GM19193 (cell line): ENCODE results near the gene NCOA1.

Source experiments
- POLR2A ChIP-seq: IDR thresholded peaks from 4 replicates; pipeline ENCODE4 v1.6.1; 2011; ENCODE audit not compliant: insufficient read depth, insufficient read length; ENCODE audit errors: extremely low read depth

NCOA1 gene

DNA sequence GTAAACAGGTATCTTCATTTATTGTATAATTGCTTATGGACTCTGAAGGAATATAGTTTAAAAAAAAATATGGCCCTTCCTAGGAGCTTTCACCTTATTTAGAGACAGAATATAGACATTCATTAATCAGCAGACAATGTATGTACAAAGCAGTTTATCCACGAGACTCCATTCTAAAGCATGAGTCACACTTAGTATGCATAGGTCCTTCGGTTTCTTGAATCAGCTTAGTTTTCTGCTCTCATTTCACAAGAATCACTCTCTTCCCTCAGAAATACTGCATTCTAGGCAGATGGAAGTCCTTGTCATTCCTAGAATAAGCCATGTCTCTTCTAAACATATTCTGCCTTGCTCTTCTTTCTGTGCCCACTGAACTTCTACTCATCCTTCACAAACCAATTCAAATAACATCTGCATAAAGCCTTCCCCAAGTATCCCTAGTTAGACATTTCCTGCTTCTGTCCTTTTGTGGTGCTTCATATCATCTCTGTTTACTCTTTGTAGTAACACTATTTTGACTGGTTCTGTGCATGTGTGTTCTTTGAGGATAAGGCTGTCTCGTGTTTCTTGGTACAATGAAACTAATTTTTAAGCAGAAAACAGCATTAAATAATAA lies 217.6 kb downstream of the NCOA1 start:
- TF ChIP-seq POLR2A = no peak

DNA sequence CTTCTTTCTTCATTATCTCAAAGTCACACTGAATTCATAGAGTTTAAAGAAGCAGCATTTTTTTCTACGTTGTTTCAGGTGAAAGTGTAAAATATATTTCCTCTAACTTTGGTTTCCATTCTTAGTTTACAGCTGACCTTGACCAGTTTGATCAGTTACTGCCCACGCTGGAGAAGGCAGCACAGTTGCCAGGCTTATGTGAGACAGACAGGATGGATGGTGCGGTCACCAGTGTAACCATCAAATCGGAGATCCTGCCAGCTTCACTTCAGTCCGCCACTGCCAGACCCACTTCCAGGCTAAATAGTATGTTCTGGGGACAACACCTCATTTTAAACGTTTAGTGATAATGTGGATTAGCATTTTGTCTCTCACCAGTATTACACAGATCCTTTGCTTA lies 219.8 kb downstream of the NCOA1 start:
- no peak for TF ChIP-seq POLR2A

DNA sequence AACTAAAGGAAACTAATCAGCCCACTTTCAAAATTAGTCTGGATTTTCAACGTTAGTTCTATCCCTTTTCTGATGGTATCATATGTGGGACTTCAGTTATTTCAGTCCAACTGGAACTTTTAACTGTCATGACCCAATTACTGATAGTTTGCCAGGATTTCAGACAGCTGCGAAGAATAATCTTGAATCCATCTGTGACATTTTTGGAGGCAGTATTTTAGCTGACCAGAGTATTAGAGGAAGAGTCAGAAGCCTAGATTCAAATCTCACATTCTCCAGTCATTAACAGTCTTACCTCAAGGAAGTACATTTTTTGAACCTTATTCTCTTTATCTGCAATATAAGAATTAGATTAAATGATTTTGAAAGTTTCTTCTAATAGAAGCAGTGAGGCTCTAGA lies 220.8 kb downstream of the NCOA1 start:
- TF ChIP-seq POLR2A = no peak

DNA sequence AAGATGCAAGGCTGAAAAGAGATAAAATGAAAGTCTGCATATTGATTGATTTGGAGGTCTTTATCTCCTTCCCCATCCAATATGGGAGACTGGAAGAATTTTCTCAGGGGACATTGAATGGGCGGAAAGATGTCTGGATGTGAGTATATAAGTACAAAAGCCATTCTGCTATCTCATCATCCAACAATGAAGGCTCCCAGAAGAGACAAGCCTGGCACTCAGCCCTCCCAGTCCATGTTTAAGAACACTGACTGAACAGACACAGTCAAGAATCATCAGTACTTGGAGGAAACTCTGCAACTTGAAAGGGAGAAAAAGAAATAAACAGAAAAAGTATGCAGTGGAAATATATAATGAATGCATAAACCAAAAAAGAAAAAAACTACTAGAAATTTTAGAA lies 221.2 kb downstream of the NCOA1 start:
- no peak for TF ChIP-seq POLR2A

DNA sequence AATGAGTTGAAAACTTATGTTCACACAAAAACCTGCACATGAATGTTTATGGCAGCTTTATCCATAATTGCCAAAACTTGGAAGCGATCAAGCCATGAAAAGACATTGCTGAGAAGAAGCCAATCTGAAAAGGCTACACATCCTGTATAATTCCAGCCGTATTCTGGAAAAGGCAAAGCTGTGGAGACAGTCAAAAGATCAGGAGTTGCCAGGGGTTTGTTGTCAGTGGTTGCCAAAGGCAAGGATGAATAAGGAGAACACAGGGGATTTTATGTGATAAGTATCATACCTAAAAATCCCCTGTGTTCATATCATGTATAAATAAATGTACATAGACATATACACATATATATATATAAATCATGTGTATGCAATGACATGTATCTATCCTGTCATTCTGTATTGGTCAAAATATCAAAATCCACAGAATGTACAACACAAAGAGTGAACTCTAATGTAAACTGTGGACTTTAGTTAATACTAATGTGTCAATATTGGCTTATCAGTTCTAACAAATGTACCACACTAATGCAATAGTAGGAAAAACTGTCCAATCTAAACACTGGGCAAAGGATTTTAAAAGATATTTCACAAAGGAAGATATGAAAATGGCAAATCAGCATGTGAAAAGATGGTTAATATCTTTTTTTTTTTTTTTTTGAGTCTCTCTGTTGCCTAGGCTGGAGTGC lies 226.4 kb downstream of the NCOA1 start:
- TF ChIP-seq POLR2A = no peak

DNA sequence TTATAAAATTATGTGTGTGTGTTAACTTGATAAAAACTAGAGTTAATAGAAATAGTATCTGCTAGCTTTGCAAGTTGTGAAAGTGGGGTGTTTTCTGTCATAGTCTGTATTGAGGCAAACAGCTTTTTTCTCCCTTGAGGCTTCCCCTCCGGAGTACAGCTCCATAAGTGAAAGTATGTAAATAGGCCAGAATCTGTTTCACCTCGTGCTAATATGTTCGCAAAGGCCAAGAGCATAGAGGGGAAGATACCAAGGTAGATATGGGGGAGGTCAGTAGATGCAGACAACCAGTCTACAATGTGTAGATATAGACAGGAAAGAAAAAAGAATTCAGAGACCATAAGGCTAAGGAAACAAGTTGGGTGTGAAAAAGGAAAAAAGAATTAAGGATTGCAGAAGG lies 229.3 kb downstream of the NCOA1 start:
- no peak for TF ChIP-seq POLR2A

DNA sequence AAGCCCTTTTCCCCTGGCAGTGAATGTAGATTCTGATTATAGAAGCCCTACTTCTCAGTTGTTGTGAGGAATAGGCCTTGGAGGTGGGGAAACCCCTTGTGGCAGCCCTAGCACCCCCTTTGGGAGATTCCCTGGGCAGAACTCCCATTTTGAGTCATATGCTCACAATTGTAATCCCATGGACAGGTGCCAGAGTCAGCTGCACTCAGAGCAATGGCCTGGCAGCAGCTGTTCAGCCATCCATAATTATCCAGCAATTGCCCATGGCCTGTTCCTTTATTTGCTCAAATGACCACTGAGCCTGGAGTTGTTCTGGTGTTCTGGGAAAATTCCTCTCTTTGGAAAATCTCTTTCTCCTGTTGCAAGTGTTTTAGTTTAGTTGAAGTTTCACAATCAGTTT lies 230.4 kb downstream of the NCOA1 start:
- TF ChIP-seq POLR2A = no peak

DNA sequence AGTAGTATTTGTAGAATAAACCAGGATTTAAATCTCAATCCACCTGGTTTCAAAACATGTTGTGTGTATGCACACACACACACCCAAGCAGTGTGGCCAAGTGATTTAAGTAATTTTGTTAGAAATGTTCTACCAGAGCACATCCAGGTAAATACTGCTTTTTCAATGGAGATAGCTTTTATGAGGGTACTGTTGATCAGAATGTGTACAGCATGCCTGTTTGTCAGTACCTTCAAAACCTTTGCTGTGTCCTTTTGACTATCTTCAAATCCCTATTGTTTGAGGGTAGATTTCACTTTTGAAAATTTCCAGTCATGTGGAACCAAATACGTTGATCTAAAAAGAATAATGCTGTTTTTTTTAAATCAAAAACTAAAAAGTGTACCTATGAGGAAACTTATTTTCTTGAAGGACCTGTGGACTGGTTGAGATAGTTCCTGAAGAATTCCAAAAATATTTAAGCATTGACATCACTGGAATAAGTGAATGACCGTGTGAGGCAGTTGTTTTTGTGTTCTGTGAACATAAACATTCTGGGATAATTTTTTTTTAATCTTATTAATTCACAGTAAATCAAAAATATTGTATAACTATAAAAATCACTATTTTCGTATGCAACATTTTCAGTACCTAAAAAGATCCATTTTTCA lies 231.2 kb downstream of the NCOA1 start:
- TF ChIP-seq POLR2A = no peak

DNA sequence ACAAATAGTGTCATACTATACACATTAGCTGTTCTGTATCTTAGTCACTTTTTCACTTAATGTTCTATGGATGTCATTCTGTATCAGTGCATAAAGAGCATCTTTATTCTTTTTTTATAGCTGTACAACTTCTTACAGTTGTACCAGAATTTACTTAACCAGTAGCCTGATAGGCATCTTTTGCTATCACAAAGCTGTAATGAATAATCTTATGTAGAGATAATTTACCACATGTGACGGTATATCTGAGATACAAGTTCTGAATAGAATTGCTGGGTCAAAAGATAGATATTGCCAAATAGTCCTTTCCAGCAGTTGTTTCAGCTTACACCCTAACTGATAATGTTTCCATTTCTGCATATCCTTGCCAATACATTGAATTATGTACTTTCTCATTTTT lies 232.1 kb downstream of the NCOA1 start:
- TF ChIP-seq POLR2A = no peak

DNA sequence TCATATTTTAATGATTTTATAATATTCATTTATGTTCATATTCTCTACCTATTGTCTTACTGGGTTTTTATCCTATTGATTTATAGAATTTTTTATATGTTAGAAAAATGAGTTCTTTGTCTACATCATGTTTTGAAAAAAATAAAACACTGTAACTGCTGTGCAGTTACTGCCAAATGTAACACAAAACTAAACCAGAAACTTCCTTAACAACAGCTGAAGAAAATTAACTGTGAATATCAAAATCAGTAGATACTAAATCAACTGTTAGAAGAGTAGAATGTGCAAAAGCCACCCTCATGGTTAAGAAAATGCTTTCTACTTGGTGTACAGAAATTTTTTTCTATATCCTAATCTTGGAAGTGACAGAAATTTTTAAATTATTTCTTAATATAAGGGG lies 232.6 kb downstream of the NCOA1 start:
- TF ChIP-seq POLR2A = no peak

DNA sequence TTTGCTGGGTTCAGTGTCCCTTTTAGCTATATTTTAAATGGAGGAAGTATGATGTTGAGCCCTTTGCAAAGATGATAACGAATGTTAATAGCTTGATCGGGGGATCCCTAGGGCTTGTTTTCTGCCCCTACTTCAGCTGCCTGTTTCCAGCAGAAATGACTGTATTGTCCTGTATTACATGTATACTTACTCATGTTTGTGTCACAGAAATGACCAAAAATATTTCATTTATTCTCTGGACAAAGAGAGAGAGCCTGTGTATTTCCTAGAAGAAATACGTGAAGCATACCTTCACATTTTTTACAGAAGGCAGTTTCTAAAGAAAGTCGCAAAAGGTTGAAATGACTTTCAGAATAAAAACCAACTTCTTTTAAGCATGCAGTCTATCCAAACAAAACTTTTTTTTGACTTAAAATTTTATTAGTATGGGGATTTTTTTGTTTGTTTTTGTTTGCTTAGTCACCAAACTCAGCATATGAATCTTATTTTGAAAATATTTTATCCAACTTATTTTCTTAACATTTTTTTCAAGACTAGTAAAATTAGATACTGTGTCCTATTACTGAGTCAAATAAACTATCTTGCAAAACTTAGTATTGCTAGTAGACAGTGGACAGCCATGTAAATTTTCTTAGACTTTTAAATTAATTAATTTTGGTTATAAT lies 233.2 kb downstream of the NCOA1 start:
- TF ChIP-seq POLR2A = no peak

DNA sequence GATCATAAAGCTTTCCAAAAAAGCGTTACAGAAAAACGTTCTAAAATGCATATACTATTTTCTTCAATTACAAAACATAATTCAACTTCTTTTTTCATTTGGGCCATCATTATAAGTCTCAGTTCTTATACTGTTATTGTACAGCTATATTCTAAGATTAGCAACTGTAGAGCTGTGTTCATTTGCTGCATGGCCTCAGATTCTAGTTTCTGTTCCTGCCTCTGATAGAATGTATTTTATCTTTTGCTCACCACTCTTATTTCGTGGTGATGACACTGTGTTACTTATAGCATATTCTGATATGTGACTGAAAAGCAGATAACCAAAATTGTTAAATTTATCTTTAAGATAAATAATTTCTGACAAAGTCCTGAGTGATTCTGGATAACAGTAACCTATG lies 234.9 kb downstream of the NCOA1 start:
- TF ChIP-seq POLR2A = no peak

DNA sequence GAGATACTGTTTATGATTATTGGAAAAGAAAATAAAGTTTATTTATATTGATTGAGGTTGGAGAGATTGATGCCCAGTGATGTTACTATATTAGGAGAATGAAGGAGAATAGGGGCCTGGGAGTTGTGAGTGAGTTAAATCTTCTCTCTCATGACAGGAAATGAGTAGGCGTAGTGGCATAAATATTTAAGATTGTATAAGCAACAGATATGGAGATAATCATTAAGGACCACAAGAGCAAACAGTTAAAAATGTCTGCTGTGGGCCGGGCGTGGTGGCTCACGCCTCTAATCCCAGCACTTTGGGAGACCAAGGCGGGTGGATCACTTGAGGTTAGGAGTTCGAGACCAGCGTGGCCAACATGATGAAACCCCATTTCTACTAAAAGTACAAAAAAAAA lies 239.4 kb downstream of the NCOA1 start:
- TF ChIP-seq POLR2A = no peak

DNA sequence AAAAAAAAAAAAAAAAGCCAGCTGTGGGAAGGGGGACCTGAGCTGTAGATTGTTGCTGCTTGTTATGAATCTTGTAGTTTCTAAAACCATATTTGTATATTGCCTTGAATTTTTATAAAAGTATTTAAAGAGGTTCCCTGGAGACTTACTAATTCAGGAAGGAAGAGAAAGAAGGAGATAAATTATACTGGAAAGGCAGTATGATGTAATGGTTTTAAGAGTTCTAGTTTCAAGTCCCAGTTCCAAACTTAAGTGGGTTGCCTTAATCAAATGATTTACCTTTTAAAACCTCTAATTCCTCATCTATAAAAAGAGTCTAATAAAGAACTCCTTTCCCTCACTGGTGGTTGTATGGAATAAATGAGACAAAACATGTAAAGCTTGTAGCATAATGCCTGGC lies 240.0 kb downstream of the NCOA1 start:
- TF ChIP-seq POLR2A = no peak

DNA sequence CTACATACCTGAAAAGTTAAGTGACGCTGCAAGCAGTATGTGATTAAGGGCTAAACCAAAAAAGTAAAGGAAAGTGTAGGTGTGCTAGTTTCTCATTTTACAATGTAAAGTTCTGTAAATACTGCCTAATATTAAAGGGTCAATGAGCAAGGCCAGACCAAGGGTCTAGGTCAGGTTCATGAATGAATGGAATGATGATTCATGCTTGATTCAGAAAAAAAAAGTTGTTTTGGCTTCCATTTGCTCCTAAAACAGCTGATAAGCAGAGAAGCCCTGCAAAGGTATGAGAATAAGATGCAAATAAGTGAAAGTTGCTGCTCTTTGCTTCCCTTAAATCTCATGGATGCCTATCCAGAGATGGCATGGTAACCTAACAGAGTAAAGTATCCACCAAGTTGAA lies 240.9 kb downstream of the NCOA1 start:
- no peak for TF ChIP-seq POLR2A

DNA sequence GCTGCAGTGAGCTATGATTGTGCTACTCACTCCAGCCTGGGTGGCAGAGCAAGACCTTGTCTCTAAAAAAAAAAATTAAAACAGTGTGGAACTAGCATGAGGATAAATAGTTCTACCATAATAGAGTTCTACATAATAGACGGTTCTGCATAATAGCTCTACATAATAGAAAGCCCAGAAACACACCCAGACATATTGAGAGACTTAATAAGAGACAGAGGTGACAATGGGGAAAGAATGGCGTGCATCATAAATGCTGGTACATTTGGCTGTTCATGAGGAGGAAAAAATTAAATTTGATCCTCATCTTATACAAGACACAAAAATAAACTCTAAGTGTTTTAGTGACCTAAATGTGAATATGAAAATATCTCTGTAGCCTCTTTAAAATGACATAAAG lies 243.7 kb downstream of the NCOA1 start:
- no peak for TF ChIP-seq POLR2A

DNA sequence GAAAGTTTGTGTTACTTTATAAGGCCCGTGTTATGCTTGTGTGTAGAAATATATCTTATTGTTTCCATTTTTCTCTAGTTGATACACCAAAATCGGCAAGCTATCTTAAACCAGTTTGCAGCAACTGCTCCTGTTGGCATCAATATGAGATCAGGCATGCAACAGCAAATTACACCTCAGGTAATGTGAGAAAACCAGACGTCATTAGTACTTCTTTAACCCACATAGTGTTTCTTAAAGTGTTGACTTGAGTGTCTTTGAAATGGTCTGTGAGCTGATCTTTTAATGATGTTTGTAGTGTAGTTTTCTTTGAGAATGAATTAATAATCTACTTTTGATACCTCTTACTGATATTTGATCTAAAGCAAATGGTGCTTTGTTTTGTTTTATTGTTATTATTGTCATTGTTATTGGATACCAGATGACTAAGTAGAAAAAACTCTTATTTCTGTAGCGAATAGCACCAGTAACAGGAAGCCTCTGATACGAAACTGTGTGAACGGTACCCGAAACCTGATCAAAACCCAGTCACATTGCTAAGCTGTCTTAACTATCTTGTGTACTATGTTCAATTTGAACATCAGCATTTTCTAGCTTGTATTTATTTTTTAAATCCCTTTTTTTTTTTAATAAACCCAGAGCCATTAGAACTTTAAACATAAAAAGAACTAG lies 248.4 kb downstream of the NCOA1 start:
- no peak for TF ChIP-seq POLR2A
